GM19467 (cell line): ENCODE measurements around the gene RABGAP1L.

Experiments used
- ATAC-seq: cut with Tn5 transposase; IDR thresholded peaks from one replicate; pipeline ENCODE4 v1.9.1; 2021; ENCODE audit warnings: mild to moderate bottlenecking, moderate library complexity; ENCODE audit not compliant: unreplicated experiment

RABGAP1L gene

DNA sequence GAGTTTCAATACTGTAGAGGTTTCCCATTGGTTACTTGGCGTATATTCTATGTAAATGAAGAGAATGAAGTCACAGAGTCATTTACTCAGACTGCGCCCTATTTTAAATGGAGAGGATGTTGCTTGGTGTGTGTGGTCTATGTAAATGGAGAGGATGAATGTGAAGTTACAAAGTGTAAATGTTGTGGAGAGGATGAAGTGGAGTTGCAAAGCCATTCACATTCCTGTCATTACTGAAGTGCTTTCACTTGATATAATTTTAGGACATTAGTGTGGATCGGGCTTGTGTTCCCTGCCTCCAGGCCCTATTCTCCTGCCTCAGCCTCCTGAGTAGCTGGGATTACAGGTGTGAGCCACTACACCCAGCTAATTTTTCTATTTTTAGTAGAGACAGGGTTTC, 741.0 kb downstream of the RABGAP1L start:
- ATAC-seq: no peak

DNA sequence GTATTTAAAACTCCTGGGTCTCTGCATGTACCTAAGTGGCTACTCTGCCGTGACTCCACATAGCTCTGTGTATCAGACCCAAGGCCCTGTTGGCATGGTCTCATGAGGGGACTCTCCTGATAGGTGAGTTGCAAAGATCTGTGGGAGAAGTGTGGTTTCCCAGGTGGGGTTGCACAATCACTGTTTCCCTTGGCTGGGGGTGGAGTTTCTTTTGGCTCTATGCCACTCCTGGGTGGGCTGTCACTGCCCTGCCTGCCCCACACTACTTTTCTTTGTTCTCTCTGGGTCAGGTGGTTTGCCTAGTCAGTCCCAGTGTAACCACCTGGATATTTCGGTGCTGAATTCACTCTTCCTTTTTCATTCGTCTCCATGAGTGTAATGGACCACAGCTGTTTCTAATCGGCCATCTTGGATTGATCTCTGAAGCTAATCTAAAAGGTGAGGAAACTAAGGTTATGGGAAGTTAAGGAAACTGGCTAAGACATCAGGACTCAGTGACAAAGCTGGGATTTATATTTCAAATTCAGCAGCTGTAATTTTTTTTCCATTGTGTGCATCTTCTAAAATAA, 743.3 kb downstream of the RABGAP1L start:
- no peak for ATAC-seq

DNA sequence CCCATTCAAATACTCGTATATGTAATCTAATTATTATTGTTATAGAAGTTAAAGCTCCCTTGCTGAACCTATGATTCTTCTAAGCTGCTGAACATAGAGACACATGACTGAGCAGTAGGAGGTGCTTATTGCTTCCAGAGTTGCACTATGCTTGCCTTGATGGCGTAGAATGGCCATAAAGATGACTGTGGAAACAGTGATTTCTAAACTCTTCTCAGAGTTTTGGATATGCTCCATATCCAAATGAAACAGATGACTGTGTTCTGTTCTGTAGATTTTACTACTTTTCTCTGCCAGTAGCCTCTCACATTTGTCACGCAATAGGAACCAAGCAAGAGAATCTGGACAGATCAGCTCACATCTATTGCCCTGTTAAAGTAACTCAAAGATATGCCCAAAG, 752.3 kb downstream of the RABGAP1L start:
- no peak for ATAC-seq

DNA sequence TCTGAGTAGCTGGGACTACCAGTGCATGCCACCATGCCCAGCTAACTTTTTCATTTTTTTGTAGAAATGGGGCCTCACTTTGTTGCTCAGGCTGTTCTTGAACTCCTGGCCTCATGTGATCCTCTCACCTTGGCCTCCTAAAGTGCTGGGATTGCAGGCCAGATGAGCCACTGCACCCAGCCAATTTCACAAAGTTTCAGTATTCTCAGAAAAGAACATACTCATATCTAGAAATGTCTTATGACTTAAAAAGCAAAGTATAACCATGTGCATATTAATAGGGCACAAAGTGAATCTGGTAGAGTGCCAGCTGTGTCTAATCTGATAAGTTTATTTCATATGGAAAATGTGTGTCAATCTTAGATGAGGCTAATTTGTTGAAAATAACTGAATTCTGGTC, 752.9 kb downstream of the RABGAP1L start:
- no peak for ATAC-seq

DNA sequence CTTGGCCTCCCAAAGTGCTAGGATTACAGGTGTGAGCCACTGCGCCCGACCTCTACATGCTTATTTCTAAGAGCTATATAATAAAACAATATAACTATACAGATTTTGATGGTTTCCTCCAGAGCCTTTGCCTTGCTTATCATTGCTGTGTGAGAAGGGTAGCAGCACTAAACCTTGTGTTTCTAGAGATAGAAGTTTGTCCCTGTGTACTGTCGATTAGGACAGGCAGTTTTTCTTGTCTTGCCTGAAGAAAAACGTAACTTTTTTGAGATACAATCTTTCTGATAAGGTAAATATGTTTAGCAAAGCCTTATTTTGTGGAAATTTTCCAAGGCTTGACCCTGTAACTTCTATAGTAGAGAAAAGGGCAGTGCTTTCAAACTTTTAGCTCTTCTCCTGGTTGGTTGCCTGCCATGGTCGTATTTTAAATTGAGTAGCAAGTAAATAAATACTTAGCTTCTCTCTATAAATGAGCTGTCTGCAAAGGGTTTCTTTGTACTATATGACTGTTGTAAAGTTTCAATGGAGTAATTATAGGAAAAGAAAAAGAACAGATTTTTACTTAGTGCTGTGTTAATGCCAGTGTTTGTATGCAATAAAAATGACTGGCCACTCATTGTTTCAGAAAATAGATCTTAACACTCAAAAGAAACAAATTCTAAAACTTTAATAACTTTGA, 754.0 kb downstream of the RABGAP1L start:
- no peak for ATAC-seq

DNA sequence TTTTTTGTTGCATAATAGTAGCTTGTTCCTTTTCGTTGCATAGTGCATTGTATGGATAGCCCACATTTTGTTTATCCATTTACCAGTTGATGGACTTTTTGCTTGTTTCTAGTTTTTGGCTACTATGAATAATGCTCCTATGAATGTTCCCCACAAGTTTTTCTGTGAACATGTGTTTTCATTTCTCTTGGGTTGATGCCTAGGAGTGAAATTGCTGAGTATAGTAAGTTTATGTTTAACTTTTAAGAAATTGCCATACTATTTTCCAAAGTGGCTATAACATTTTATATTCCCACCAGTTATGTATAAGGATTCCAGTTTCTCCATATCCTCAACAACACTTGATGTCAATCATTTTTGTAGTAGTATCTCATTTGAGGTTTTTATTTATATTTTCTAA, 755.7 kb downstream of the RABGAP1L start:
- no peak for ATAC-seq

DNA sequence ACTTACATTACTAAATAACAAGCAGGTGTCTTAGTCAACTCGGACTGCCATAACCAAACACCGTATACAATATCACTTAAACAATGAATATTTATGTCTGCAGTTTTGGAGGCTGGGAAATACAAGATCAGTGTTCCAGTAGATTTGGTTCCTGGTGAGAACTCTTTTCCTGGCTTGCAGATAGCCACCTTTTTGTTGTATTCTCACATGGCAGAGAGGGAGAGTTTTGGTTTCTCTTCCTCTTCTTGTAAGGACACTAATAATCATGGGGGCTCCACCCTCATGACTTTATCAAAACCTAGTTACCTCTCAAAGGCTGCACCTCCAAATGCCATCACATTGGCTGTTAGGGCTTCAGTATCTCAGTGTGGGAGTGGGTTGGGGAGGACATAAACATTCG, 757.5 kb downstream of the RABGAP1L start:
- ATAC-seq: no peak

DNA sequence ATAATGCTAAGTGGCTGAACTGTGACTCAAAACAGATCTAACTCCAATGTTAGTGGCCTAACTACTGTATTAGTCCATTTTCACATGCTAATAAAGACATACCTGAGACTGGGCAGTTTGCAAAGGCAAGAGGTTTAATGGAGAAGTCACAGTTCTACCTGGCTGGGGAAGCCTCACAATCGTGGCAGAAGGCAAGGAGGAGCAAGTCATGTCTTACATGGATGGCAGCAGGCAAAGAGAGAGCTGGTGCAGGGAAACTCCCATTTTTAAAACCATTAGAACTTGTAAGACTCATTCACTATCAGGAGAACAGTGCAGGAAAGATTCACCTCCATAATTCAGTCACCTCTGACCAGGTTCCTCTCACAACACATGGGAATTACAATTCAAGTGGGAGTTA, 760.8 kb downstream of the RABGAP1L start:
- ATAC-seq: no peak

DNA sequence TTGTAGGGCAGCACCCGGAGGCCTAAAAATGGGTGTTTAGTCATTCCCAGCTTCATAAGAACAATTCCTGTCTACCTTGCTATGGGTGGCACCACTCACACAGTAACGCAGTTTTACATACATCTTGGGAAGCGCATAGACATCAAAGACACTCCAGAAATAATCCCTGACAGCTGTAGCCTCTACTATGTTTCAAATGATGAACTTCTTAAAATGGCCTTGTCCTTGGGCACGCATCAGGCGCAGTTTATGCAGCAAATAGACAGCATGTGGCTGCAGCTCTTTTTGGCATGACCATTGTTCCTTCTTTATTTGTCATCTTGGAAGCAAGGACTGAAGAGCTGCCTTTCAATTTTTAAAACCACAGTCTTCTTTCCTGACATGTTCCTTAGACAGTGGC, 762.8 kb downstream of the RABGAP1L start:
- no peak for ATAC-seq

DNA sequence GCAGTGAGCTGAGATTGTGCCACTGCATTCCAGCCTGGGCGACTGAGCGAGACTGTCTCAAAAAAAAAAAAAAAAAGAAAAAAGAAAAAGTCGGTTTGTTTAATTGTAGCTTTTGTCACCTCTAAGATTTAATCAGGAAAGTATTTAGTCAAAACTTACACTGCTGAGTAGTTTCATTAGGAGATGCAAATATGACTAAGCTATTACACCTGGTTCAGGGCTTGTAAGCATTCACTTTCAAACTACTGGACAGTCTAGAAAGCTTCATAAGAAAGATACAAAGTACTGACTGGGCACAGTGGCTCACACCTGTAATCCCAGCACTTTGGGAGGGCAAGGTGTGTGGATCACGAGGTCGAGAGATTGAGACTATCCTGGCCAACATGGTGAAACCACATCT, 764.5 kb downstream of the RABGAP1L start:
- ATAC-seq: no peak

DNA sequence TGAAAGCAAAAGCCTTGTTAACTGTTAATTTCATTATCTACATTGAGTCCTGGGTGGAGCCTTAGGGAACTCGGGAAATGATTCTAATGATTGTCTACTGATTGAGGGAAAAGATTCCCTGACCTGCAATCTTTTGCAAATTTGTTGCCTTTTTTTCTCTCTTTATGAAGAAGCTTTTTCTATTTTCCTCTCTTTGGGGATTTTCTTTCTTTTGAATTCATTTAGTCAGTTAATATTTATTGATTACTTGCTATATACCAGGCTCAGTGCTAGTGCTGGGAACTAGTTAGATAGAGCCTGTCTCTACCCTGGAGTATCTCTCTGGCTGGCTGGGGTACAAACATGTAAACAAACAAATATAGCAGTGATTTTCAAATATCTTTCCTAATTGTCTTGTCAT, 769.2 kb downstream of the RABGAP1L start:
- no peak for ATAC-seq

DNA sequence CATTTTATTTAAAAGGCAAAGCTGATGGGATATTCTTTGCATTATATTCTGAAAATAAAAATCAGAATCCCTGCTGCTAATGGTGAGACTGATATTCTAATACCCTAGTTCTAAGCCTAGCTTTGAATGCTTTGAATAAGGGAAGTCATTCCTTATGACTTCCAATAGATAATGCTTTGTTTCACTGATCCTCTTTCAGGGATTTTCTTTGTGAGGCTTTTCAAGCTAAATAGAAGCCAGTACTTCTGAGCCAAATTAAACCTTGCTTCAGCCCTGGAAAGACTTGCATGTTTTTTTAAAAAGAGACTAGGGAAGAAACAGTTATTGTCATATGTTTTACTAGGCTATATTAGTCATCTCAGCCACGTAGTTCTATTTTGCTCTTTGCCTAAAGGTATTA, 771.9 kb downstream of the RABGAP1L start:
- ATAC-seq: no peak

DNA sequence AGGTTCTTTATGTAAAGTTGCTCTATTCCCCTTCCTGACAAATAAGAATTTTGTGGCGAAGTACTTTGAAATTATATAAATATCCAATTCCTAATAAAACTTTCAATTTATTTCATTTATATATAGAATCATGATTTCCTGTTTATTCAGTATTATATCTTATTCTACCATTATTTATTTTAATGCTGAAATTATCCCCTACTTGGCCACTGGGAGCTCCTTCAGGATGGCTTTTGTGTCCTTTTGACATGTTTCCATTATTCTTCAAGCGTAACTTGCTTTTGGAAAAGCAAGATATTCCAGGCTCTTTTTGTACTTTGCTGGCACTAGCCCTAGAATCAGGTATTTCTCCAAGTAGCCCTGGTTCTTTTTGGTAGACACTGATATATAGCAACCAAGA, 773.3 kb downstream of the RABGAP1L start:
- no peak for ATAC-seq

DNA sequence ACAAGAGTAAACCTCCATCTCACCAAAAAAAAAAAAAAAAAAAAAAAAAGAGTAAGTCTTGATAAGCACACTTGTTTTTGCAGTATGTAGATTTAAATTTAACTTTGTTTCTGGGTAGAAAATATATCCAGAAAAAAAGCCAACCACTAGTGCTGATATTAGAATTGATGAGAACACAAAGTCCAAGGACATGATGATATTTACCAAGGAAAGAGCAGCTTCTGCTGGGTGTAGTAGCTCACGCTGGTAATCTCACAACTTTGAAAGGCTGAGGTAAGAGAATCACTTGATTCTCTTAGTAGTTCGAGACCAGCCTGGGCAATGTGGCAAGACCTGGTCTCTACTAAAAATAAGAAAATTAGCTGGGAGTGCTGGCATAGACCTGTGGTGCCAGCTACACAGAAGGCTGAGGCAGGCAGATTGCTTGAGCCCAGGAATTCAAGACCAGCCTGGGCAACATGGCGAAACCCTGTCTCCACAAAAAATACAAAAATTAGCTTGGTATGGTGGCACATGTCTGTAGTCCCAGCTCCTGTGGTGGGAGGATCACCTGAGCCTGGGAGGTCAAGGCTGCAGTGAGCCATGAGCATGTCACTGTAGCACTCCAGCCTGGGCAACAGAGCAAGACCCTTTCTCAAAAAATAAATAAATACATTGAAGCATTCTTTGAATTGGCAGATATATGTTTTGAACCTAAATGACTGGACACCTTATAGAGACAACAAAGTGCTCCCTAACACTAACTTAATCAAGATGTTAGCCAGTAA, 776.8 kb downstream of the RABGAP1L start:
- no peak for ATAC-seq

DNA sequence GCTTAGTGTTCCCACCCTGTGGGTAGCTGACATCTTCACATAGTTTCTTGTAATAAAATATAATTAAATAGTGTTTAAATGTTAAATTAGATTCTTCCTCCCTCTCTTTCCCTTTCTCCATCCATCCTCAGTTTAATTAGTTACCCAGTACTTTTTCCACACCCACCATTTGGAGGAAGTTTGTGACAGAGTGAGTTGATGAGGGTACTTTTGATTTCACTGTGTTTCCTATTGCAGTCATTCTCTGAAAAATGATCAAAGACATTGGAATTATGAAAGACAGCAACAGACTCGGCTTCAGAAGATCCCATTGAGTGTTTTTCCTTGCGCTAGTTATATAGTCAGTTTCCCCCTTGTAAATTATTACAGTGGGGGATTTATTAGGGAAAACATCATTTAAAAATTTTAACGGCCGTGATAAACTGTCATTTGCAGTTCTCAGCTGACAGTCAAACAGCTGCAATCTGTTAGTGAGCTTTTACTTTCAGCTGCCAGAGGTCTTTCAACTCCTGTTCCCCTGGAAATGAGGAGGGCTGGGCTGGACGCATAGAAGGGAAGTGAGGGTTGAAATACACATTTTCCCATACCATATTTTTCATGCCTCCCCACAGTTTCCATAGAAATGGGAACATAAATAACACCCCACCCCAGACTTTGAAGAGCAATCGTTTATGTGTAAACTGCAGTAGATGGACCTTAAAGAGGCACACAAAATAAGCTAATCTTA, 779.1 kb downstream of the RABGAP1L start:
- no peak for ATAC-seq

DNA sequence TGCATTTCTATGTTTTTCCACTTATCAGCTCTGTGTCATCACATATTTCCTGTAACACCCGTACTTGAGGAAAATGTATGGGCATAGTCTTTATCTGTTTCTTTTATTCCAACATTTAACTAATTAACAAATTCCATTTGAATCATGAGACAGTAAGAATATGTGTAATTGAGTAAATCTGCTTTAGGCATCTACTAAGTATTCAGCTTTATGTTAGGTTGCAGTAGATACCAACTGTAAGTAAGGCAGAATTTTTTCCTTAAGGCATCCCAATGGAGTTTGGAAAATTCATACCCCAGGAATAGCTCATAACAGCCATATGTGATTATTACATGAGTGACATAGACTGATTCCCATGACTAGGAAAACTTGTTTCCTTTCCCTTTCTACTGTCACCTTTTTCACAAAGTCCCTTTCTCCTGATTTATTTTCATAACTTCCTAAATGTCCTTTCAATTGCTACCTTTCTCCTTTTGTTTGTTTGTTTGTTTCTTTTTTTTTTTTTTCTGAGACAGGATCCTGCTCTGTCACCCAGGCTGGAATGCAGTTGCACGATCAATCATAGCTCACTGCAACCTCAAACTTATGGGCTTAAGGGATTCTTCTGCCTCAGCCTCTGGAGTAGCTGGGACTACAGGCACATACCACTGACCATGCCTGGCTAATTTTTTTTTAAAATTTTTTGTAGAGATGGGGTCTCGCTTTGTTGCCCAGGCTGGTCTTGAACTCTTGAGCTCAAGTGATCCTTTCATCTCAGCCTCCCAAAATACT, 780.6 kb downstream of the RABGAP1L start:
- no peak for ATAC-seq

DNA sequence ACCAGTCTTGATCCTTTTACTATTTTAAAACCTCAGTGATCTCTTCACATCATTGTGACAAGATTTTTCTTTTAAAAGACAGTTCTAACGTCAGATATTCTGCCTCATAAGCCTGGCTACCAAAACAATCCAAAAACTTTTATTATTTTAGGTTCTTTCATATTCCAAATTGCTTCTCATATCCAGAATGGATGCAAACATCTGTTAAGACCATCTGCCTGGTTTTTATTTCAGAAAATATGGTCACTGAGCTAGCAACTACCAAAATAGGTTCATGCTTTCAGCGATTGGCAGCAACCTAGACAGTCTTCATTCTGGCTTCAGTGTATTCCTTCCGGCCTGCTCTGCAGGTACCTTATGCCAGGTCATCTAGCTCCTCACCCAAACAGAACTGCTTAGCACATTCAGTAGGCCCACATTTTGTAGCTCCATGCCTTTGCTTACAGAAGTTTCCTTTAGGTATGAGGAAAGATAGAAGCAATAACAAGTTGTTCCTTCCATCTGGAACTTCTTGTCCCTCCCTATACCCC, 781.4 kb downstream of the RABGAP1L start:
- ATAC-seq: no peak

DNA sequence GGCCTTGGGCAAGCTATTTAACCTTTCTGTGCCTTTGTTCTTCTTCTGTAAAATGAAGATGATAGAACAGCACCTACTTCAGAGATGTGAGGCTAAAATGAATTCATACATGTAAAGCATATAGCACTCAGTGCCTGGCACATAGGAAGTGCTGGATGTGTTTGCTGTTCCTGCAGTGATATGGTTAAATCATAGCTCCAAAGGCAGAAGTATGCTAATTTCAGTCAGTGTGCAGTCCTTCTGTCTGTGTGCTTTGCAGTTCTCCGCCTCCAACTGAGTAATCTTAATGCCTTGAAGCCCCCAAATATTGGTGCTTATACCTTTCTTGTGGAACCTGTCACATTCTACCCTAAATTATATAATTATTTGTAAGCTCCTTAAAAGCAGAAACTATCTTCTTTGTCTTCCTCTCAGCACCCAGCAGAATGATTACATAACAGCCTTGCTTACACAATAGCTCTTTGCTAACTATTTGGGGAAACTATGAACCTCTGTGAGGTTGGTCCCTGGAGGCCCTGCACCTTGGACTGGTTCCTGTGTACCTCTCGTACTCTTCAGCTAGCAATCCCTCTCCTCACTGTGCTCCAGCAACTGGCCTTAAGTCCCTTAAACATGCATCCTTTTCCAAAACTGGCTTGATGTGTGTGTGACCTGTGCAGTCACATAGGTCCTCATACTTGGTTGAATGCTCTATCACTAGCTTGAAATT, 783.4 kb downstream of the RABGAP1L start:
- no peak for ATAC-seq

DNA sequence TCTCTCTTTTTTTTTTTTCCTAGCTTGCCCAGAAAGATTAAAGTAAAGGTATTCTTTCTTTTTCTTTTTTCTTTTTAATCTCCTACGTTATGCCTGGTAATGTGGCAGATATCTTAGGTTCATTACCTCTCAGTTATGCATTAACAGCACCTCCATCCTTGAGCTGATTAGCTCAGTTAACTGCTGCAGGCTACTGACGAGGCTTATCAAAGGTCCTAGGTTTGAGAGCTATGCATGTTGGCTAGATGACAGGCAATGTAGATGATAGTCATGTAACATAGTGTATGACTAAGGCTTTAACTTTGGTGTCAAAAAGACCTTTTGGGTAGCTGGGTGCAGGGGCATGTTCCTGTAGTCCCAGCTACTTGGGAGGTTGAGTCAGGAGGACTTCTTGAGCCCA, 786.7 kb downstream of the RABGAP1L start:
- ATAC-seq: no peak

DNA sequence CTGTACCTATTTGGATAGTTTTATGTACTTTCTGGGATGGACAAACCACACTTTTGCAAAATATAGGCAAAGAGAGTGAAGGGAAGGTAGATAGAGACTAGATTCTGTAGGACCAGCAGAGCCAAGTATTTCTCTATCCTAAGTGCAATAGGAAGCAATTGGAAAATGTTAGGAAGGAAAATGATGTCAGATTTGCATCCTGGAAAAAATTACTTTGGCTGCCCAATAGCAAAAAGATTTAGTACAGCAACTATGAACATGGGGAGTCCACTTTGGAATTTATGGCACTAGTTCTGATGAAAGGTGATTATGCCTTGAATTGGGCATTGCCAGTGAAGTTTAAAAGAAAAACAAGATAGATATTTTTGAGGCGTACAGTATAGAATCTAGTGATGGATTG, 789.7 kb downstream of the RABGAP1L start:
- ATAC-seq: no peak
